Left hindlimb (tissue), 1 donor: ENCODE results near the gene OR10T2.
"Not testable (repeated sequence)": the region's sequence is repeated elsewhere in the genome, so short reads cannot be mapped to it uniquely, and the experiment has no call there.

Experiments
- DNase-seq: peaks from one replicate; pipeline ENCODE4 v3.0.0-alpha.2; 2018

OR10T2 gene

DNA sequence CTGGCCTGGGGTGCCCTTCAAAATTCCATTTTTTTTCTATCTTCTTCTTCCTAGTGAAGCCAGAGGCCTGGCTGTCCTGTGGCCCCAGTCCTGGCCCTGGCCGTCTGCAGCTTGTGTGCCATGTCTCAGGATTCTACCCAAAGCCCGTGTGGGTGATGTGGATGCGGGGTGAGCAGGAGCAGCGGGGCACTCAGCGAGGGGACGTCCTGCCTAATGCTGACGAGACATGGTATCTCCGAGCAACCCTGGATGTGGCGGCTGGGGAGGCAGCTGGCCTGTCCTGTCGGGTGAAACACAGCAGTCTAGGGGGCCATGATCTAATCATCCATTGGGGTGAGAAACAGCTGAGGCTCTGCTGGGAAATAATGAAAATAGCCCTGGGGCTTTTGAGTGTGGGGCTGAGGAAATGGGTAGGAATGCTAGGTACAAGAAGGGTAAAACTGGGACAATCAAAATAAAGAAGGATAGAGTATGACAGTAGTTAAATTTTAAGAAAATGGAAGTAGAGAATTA is 43.4 kb downstream of the OR10T2 start:
- DNase-seq = no peak

DNA sequence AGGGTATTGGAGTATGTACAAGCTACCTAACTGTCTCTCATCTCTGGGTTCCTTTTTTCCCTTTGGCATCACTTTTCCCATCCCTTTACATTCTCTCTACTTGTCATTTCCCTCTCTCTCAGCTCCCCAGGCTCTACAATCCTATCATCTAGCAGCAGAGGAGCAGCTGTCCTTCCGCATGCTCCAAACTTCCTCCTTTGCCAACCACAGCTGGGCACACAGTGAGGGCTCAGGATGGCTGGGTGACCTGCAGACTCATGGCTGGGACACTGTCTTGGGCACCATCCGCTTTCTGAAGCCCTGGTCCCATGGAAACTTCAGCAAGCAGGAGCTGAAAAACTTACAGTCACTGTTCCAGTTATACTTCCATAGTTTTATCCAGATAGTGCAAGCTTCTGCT is 45.0 kb downstream of the OR10T2 start:
- no peak for DNase-seq

DNA sequence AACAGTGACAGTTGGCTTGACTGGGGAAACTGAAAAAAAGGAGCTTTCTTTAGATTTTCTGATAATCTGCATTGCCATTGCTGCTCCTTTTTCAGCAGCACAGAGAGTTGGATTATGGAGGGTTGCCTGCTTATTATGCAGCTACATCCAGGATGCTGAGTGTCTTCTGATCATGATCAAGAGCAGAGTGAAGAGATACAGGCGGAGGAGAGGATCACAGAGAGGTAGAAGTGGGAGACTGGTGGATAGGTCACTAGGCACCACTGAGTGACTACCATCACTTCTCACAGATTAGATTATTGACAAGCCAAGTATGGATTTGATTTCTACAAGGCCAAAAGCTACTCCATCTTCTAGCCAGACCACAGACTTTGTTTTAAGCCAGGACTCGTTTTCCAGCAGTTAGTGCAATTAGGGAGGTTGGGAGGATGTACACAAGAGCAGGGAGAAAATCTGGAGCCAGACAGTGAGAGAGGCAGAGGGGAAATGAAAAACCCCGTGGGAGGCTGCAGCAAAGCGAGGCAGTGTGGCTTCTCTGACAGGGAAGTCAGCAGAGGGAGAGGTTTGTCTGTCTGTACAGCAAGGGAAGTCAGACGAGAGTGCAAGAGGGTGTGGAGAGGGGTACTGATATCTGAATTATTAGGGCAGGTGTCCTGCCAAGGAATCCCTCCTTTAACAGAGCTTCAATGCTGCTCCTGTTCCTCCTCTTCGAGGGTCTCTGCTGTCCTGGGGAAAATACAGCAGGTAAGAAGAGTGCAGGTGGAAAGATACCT is 45.8 kb downstream of the OR10T2 start, which contains the start of gene CD1E:
Gene CD1E, plus strand, starts transcription at position 592 of the 773 bp plus-strand sequence. Its CDS starts 95 bp downstream, at position 687.
- no peak for DNase-seq

DNA sequence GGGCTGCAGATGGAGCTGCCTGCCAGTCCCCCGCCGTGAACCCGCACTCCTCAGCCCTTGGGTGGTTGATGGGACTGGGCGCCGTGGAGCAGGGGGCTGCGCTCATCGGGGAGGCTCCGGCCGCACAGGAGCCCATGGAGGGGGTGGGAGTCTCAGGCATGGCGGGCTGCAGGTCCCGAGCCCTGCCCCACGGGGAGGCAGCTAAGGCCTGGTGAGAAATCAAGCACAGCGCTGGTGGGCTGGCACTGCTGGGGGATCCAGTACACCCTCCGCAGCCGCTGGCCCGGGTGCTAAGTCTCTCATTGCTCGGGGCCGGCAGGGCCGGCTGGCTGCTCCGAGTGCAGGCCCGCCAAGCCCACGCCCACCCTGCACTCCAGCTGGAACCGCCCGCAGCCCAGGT is 50.3 kb downstream of the OR10T2 start:
- not testable (repeated sequence) for DNase-seq
